ENCODE measurements around the gene UBAP1L.

DNA sequence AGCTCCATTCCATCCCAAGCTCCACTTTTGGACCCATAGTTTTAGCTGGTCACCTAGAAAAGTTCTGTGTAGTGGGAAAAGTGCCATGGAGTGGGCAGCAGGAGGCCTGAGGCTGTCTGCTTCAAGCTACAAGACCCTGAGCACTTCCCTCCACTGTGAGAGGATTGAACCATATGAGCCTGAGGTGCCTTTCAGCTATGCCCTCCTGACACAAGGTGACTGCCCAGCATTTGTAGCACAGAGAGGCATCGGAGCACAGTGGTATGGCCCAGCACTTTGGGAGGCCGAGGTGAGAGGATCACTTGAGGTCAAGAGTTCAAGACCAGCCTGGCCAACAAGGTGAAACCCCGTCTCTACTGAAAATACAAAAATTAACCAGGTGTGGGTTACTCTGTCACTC, 42.4 kb downstream of the UBAP1L start:
- TF ChIP-seq, protein P1, sequence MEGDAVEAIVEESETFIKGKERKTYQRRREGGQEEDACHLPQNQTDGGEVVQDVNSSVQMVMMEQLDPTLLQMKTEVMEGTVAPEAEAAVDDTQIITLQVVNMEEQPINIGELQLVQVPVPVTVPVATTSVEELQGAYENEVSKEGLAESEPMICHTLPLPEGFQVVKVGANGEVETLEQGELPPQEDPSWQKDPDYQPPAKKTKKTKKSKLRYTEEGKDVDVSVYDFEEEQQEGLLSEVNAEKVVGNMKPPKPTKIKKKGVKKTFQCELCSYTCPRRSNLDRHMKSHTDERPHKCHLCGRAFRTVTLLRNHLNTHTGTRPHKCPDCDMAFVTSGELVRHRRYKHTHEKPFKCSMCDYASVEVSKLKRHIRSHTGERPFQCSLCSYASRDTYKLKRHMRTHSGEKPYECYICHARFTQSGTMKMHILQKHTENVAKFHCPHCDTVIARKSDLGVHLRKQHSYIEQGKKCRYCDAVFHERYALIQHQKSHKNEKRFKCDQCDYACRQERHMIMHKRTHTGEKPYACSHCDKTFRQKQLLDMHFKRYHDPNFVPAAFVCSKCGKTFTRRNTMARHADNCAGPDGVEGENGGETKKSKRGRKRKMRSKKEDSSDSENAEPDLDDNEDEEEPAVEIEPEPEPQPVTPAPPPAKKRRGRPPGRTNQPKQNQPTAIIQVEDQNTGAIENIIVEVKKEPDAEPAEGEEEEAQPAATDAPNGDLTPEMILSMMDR (conservative IDR thresholded peaks at IDR 0.05 in 1 of 2, IDR thresholded peaks at IDR 0.05 in 1 of 2; ENCODE audit: extremely low read depth in 1 of 2, insufficient read depth in 1 of 2, low read depth in 1 of 2, low read length in 2 of 2) = no peak
- TF ChIP-seq EZH2 (IDR thresholded peaks at IDR 0.05; ENCODE audit: borderline replicate concordance, low read length) = no peak
